ENCODE data around the gene NR6A1. TPM values are rescaled to one million over a fixed set of nuclear protein-coding genes. Genes with fewer than 3 reads are reported as not detected.

Gene NR6A1
- total RNA-seq, 1 donor from 2014 or later, result 60.7 TPM

GRCh38 chr9:124688238-124688904, 82.7 kb downstream of the NR6A1 start:
- DNase-seq (ENCODE audit: low read depth, low spot score), result no peak
- Mint-ChIP-seq H3K27ac (ENCODE audit: unreplicated experiment) (no peak overlapping the region), H3K4me3 (no peak overlapping the region), H3K27me3 (ENCODE audit: low read depth) (no peaks in the 10 kb centered on the region), H3K9me3 (no peaks in the 10 kb centered on the region), H3K4me1 (no peaks in the 10 kb centered on the region), H3K36me3 (ENCODE audit: low read depth) (no peaks in the 10 kb centered on the region)
- TF ChIP-seq, protein P1, sequence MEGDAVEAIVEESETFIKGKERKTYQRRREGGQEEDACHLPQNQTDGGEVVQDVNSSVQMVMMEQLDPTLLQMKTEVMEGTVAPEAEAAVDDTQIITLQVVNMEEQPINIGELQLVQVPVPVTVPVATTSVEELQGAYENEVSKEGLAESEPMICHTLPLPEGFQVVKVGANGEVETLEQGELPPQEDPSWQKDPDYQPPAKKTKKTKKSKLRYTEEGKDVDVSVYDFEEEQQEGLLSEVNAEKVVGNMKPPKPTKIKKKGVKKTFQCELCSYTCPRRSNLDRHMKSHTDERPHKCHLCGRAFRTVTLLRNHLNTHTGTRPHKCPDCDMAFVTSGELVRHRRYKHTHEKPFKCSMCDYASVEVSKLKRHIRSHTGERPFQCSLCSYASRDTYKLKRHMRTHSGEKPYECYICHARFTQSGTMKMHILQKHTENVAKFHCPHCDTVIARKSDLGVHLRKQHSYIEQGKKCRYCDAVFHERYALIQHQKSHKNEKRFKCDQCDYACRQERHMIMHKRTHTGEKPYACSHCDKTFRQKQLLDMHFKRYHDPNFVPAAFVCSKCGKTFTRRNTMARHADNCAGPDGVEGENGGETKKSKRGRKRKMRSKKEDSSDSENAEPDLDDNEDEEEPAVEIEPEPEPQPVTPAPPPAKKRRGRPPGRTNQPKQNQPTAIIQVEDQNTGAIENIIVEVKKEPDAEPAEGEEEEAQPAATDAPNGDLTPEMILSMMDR (conservative IDR thresholded peaks at IDR 0.05), result no peak

GRCh38 chr9:124686918-124687317, 84.2 kb downstream of the NR6A1 start:
- H3K27ac Mint-ChIP-seq (ENCODE audit: unreplicated experiment), result peak overlapping the region; percentile 12

GRCh38 chr9:124685217-124685616, 85.9 kb downstream of the NR6A1 start:
- no peaks in the 10 kb centered on the region for H3K27me3 Mint-ChIP-seq (ENCODE audit: low read depth)
- no peaks in the 10 kb centered on the region for H3K9me3 Mint-ChIP-seq
- H3K27ac Mint-ChIP-seq (ENCODE audit: unreplicated experiment), result no peak overlapping the region
- TF ChIP-seq, protein P1 (conservative IDR thresholded peaks at IDR 0.05), result no peak
- H3K36me3 Mint-ChIP-seq (ENCODE audit: low read depth), result no peaks in the 10 kb centered on the region
- peaks cover 3% of the 10 kb centered on the region for H3K4me1 Mint-ChIP-seq
- H3K4me3 Mint-ChIP-seq, result no peak overlapping the region
- no peak for DNase-seq (ENCODE audit: low read depth, low spot score)

More at GRCh38 chr9:124686918-124687317, 84.2 kb downstream of the NR6A1 start:
- TF ChIP-seq, protein P1 (conservative IDR thresholded peaks at IDR 0.05), result no peak
- Mint-ChIP-seq H3K4me3 (no peak overlapping the region), H3K9me3 (no peaks in the 10 kb centered on the region), H3K36me3 (ENCODE audit: low read depth) (no peaks in the 10 kb centered on the region), H3K27me3 (ENCODE audit: low read depth) (no peaks in the 10 kb centered on the region), H3K4me1 (no peaks in the 10 kb centered on the region)
- no peak for DNase-seq (ENCODE audit: low read depth, low spot score)

GRCh38 chr9:124684169-124684568, 86.9 kb downstream of the NR6A1 start:
- H3K9me3 Mint-ChIP-seq, result no peaks in the 10 kb centered on the region
- TF ChIP-seq, protein P1 (conservative IDR thresholded peaks at IDR 0.05), result no peak
- no peak for DNase-seq (ENCODE audit: low read depth, low spot score)
- H3K4me1 Mint-ChIP-seq, result peaks cover 3% of the 10 kb centered on the region
- H3K27ac Mint-ChIP-seq (ENCODE audit: unreplicated experiment), result no peak overlapping the region
- no peaks in the 10 kb centered on the region for H3K27me3 Mint-ChIP-seq (ENCODE audit: low read depth)
- H3K4me3 Mint-ChIP-seq, result no peak overlapping the region
- H3K36me3 Mint-ChIP-seq (ENCODE audit: low read depth), result no peaks in the 10 kb centered on the region

- TF ChIP-seq, protein P1 (conservative IDR thresholded peaks at IDR 0.05), result no peak
- Mint-ChIP-seq H3K4me1 (peaks cover 3% of the 10 kb centered on the region), H3K36me3 (ENCODE audit: low read depth) (no peaks in the 10 kb centered on the region)
Measured at GRCh38 chr9:124683043-124683442, 88.1 kb downstream of the NR6A1 start.

More at GRCh38 chr9:124683043-124683442, 88.1 kb downstream of the NR6A1 start:
- no peaks in the 10 kb centered on the region for H3K9me3 Mint-ChIP-seq
- no peaks in the 10 kb centered on the region for H3K27me3 Mint-ChIP-seq (ENCODE audit: low read depth)
- H3K4me3 Mint-ChIP-seq, result no peak overlapping the region
- H3K27ac Mint-ChIP-seq (ENCODE audit: unreplicated experiment), result no peak overlapping the region
- DNase-seq (ENCODE audit: low read depth, low spot score), result no peak
